Right lobe of liver (tissue), 6 donors: ENCODE results near the gene DERL3. TPM values are rescaled to one million over a fixed set of nuclear protein-coding genes. Genes with fewer than 3 reads are reported as not detected.

Source experiments
- ATAC-seq, 4 donors: fragments of 200-7000 bp; cut with Tn5 transposase; one replicate each; pipeline ENCODE4 v1.9.1; 2020; ENCODE audit warnings: mild to moderate bottlenecking in 4 of 4, moderate library complexity in 4 of 4
- DNase-seq, 3 donors: peaks; one replicate each; pipeline ENCODE4 v3.0.0-alpha.2; 2020
- H3K27ac ChIP-seq, 3 donors: fragments of 200-600 bp; one replicate each; pipeline ENCODE4 v1.8.0; 2022
- H3K27me3 ChIP-seq, 2 donors: fragments of 200-600 bp; one replicate each; pipeline ENCODE4 v1.8.0; 2022
- H3K36me3 ChIP-seq, 4 donors: fragments of 200-600 bp; sonication (generic) in 1 of 4; one replicate each; pipeline versions ENCODE4 v1.5.1 to v1.8.0; 2017 to 2022; ENCODE audit warnings: control low read depth in 1 of 4
- H3K4me1 ChIP-seq, 4 donors: fragments of 200-600 bp; sonication (generic) in 1 of 4; one replicate each; pipeline versions ENCODE4 v1.5.1 to v1.8.0; 2017 to 2022; ENCODE audit warnings: control low read depth in 1 of 4
- H3K4me3 ChIP-seq, 3 donors: fragments of 200-600 bp; one replicate each; pipeline ENCODE4 v1.8.0; 2022
- H3K9me3 ChIP-seq, 4 donors: fragments of 200-600 bp; sonication (generic) in 1 of 4; one replicate each; pipeline versions ENCODE4 v1.5.1 to v1.8.0; 2017 to 2022; ENCODE audit warnings: control low read depth in 1 of 4
- CTCF ChIP-seq, 4 donors: fragments of 200-600 bp in 3 of 4; fragments of 450-650 bp in 1 of 4; IDR thresholded peaks; one replicate each; pipeline versions ENCODE4 v1.5.1 to v1.8.0; 2016 to 2022; ENCODE audit warnings: antibody characterized with exemption in 4 of 4, mild to moderate bottlenecking in 2 of 4
- POLR2A ChIP-seq: fragments of 450-650 bp; IDR thresholded peaks from one replicate; pipeline ENCODE4 v1.6.1; 2017; ENCODE audit warnings: antibody characterized with exemption, mild to moderate bottlenecking
- WGBS: methylation state at CpG from one replicate; pipeline ENCODE4 v1.1.6; 2018; ENCODE audit warnings: low coverage, low lambda C conversion rate; ENCODE audit not compliant: insufficient coverage; ENCODE audit errors: missing lambda C conversion rate; 5-methylcytosine and 5-hydroxymethylcytosine counted together
- intact Hi-C, 2 donors: fragments of 100-400 bp; cut with DNase I; formaldehyde crosslinking; loops; one replicate each; pipeline versions ENCODE4 v1.11.2 to v1.14.1; 2022
- long read RNA-seq: library from polyadenylated mRNA; unstranded; transcript quantifications from one replicate; pipeline ENCODE4 v2.0.0, GENCODE V29; 2019
- total RNA-seq, 6 experiments: library from RNA; depleted of rRNA in 2 of 6; stranded (reverse); fragments of >200 nt in 2 of 6; fragmentation: NEBNext Ultra II Directional in 3 of 6; extraction: Animal tissue kit (Norgen Biotek cat#: 25700) in 3 of 6; gene quantifications; one replicate each; pipeline versions ENCODE4 v1.1.0 to v1.2.4, GENCODE V29; 2016 to 2023
- donor health status: DM: no; HTN: yes; CAD: no.
- donor health status: DM: no; HTN: no; CAD: no.
- donor health status: DM: no; HTN: no; CAD: no.
- donor health status: DM: no; HTN: yes; CAD: no.
- donor health status: DM: no; HTN: yes; CAD: no.

Gene DERL3
- total RNA-seq = 1 to 10 TPM; 1.1 to 7.1 (median 4.1) TPM
- long read RNA-seq, partial matches to known transcripts = 0 of 1 reads
- long read RNA-seq, other reads (novel, unspliced or antisense) = 0 of 1 reads

GRCh38 chr22:23838681-23839468 is at the start of gene DERL3:
TSS of gene DERL3 (minus strand) at chr22:23839006. CDS start at chr22:23838987, 19 bp downstream.
- Histone ChIP-seq H3K36me3 (peaks cover 0 to 4% (median under 1%) of the 10 kb centered on the region in 4 donors), H3K9me3 (no peaks in the 10 kb centered on the region), H3K27ac (no peak within 1 kb of the TSS), H3K4me1 (peaks cover 0 to 7% (median 0%) of the 10 kb centered on the region in 4 donors), H3K4me3 (peak within 1 kb of the TSS; percentile 42 to 56 (median 48)), H3K27me3 (no peaks in the 10 kb centered on the region)
- WGBS = 7% methylated on average over 40 of the region's 70 CpGs
- TF ChIP-seq CTCF (IDR thresholded peaks at IDR 0.05) = no peak
- no peak for TF ChIP-seq POLR2A
- DNase-seq = peak; percentile 98 to 99 (median 98)
- ATAC-seq = peak; percentile 89 to 93 (median 90)
- intact Hi-C loops = no loop called here

GRCh38 chr22:23884140-23884539 is 45.3 kb upstream of the DERL3 start:
- no peak for TF ChIP-seq POLR2A
- no peak for TF ChIP-seq CTCF (IDR thresholded peaks at IDR 0.05)
- no CpG with 5 or more reads among the region's 9 CpGs for WGBS
- intact Hi-C loops = no loop called here
- H3K27ac ChIP-seq = no peak overlapping the region
- H3K36me3 ChIP-seq = peaks cover 0 to 3% (median 0%) of the 10 kb centered on the region in 4 donors
- peak in 1 of 4 donors; percentile 27 for ATAC-seq
- H3K4me3 ChIP-seq = no peak overlapping the region
- H3K27me3 ChIP-seq = no peaks in the 10 kb centered on the region
- no peaks in the 10 kb centered on the region for H3K4me1 ChIP-seq
- H3K9me3 ChIP-seq = no peaks in the 10 kb centered on the region
- no peak for DNase-seq

GRCh38 chr22:23883658-23884057 is 44.9 kb upstream of the DERL3 start:
- WGBS = 100% methylated on average over 4 of the region's 9 CpGs
- intact Hi-C loops = no loop called here
- no peak overlapping the region for H3K4me3 ChIP-seq
- H3K27ac ChIP-seq = no peak overlapping the region
- H3K4me1 ChIP-seq = no peaks in the 10 kb centered on the region
- DNase-seq (no peak), ATAC-seq (peak in 1 of 4 donors; percentile 27)
- TF ChIP-seq CTCF (IDR thresholded peaks at IDR 0.05) = no peak
- no peak for TF ChIP-seq POLR2A
- no peaks in the 10 kb centered on the region for H3K27me3 ChIP-seq
- H3K36me3 ChIP-seq = peaks cover 0 to 3% (median 0%) of the 10 kb centered on the region in 4 donors
- no peaks in the 10 kb centered on the region for H3K9me3 ChIP-seq

DNA sequence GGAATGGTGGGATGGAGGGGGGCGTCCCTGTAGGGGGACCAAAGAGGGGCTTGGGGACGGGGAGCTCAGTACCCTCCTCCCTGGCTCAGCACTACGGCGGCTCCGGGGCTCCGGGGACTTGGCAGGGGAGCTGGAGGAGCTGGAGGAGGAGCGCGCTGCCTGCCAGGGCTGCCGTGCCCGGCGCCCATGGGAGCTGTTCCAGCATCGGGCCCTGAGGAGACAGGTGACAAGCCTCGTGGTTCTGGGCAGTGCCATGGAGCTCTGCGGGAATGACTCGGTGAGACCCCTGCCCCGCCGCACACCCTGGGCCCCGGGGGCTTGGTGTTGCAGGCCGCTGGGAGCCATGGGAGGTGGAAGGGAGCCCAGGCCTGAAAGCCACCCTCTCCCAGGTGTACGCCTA is 43.6 kb upstream of the DERL3 start:
- intact Hi-C loops = no loop called here
- no peak for DNase-seq
- Histone ChIP-seq H3K36me3 (peaks cover 0 to 3% (median 0%) of the 10 kb centered on the region in 4 donors), H3K4me3 (no peak overlapping the region), H3K9me3 (no peaks in the 10 kb centered on the region), H3K27me3 (no peaks in the 10 kb centered on the region), H3K27ac (no peak overlapping the region), H3K4me1 (no peaks in the 10 kb centered on the region)
- ATAC-seq = peak in 1 of 4 donors; percentile 29
- TF ChIP-seq CTCF (IDR thresholded peaks at IDR 0.05) (no peak), POLR2A (no peak)
- WGBS = 82% methylated on average over 2 of the region's 20 CpGs
